ENCODE measurements around the gene ABCA8. TPM values are rescaled to one million over a fixed set of nuclear protein-coding genes. Genes with fewer than 3 reads are reported as not detected.

The ABCA8 gene
- total RNA-seq, 2 donors from 2014 or later: 42.0 to 62.2 TPM

GRCh38 chr17:68835071-68835470 lies 120.1 kb downstream of the ABCA8 start:
- Histone ChIP-seq H3K9me3 (no peaks in the 10 kb centered on the region), H3K27me3 (replicated peaks; ENCODE audit: insufficient read depth) (no peaks in the 10 kb centered on the region), H3K36me3 (no peaks in the 10 kb centered on the region), H3K27ac (no peak overlapping the region), H3K4me3 (no peak overlapping the region), H3K4me1 (ENCODE audit: control insufficient read depth in 1 of 2, low read depth in 2 of 2) (no peaks in the 10 kb centered on the region)
- DNase-seq (ENCODE audit: low spot score) (no peak), ATAC-seq (ENCODE audit: insufficient number of reproducible peaks, low FRiP score, low read depth) (no peak)
- TF ChIP-seq, protein P1, sequence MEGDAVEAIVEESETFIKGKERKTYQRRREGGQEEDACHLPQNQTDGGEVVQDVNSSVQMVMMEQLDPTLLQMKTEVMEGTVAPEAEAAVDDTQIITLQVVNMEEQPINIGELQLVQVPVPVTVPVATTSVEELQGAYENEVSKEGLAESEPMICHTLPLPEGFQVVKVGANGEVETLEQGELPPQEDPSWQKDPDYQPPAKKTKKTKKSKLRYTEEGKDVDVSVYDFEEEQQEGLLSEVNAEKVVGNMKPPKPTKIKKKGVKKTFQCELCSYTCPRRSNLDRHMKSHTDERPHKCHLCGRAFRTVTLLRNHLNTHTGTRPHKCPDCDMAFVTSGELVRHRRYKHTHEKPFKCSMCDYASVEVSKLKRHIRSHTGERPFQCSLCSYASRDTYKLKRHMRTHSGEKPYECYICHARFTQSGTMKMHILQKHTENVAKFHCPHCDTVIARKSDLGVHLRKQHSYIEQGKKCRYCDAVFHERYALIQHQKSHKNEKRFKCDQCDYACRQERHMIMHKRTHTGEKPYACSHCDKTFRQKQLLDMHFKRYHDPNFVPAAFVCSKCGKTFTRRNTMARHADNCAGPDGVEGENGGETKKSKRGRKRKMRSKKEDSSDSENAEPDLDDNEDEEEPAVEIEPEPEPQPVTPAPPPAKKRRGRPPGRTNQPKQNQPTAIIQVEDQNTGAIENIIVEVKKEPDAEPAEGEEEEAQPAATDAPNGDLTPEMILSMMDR (IDR thresholded peaks at IDR 0.05): no peak

GRCh38 chr17:68834328-68834836 lies 120.8 kb downstream of the ABCA8 start:
- no peaks in the 10 kb centered on the region for H3K27me3 ChIP-seq (replicated peaks; ENCODE audit: insufficient read depth)
- no peak overlapping the region for H3K27ac ChIP-seq
- H3K9me3 ChIP-seq: no peaks in the 10 kb centered on the region
- H3K4me3 ChIP-seq: no peak overlapping the region
- H3K36me3 ChIP-seq: no peaks in the 10 kb centered on the region
- ATAC-seq (ENCODE audit: insufficient number of reproducible peaks, low FRiP score, low read depth) (no peak), DNase-seq (ENCODE audit: low spot score) (no peak)
- no peaks in the 10 kb centered on the region for H3K4me1 ChIP-seq (ENCODE audit: control insufficient read depth in 1 of 2, low read depth in 2 of 2)
- TF ChIP-seq, protein P1 (IDR thresholded peaks at IDR 0.05): no peak

- ATAC-seq (ENCODE audit: insufficient number of reproducible peaks, low FRiP score, low read depth) (no peak), DNase-seq (ENCODE audit: low spot score) (no peak)
- no peaks in the 10 kb centered on the region for H3K36me3 ChIP-seq
- H3K27ac ChIP-seq: no peak overlapping the region
- no peak overlapping the region for H3K4me3 ChIP-seq
- TF ChIP-seq, protein P1 (IDR thresholded peaks at IDR 0.05): no peak
- no peaks in the 10 kb centered on the region for H3K27me3 ChIP-seq (replicated peaks; ENCODE audit: insufficient read depth)
- no peaks in the 10 kb centered on the region for H3K9me3 ChIP-seq
- H3K4me1 ChIP-seq (ENCODE audit: control insufficient read depth in 1 of 2, low read depth in 2 of 2): no peaks in the 10 kb centered on the region
Measured at GRCh38 chr17:68832109-68832802, 122.9 kb downstream of the ABCA8 start.

DNA sequence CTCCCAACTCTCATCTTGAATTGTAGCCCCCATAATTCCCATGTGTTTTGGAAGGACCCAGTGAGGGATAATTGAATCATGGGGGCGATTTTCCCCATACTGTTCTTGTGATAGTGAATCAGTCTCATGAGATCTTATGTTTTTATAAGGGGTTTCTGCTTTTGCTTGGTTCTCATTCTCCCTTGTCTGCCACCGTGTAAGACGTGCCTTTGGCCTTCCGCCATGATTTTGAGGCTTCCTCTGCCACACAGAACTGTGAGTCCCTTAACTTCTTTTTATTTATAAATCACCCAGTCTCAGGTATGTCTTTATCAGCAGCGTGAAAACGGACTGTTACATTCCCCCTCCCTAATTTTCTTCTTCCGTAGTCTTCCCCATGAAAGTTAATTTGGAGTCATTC lies 124.0 kb downstream of the ABCA8 start:
- Histone ChIP-seq H3K27ac (no peak overlapping the region), H3K4me1 (ENCODE audit: control insufficient read depth in 1 of 2, low read depth in 2 of 2) (no peaks in the 10 kb centered on the region), H3K4me3 (no peak overlapping the region), H3K9me3 (no peaks in the 10 kb centered on the region), H3K27me3 (replicated peaks; ENCODE audit: insufficient read depth) (no peaks in the 10 kb centered on the region), H3K36me3 (no peaks in the 10 kb centered on the region)
- ATAC-seq (ENCODE audit: insufficient number of reproducible peaks, low FRiP score, low read depth): no peak
- TF ChIP-seq, protein P1 (IDR thresholded peaks at IDR 0.05): no peak
- DNase-seq (ENCODE audit: low spot score): no peak

DNA sequence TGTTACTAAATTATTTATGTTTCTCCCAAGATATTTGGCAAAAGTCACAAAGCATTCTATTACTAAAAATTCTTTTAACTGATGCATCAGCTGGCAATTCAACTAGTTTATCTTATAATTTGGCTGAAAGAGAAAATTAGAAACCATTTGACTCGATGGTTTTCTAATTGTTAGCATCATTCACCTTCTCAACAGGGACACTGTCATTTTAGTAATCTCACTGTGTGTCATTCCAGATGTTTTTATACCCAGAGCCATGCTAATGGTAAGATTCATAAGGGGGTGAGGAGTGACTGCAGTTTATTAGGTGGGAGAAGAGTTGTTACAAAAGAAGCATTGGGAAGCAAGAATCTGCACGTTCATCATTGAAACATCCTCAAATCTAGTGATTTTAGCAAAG lies 124.9 kb downstream of the ABCA8 start:
- H3K27ac ChIP-seq: no peak overlapping the region
- H3K9me3 ChIP-seq: no peaks in the 10 kb centered on the region
- no peaks in the 10 kb centered on the region for H3K4me1 ChIP-seq (ENCODE audit: control insufficient read depth in 1 of 2, low read depth in 2 of 2)
- TF ChIP-seq, protein P1 (IDR thresholded peaks at IDR 0.05): no peak
- DNase-seq (ENCODE audit: low spot score): no peak
- H3K36me3 ChIP-seq: no peaks in the 10 kb centered on the region
- H3K27me3 ChIP-seq (replicated peaks; ENCODE audit: insufficient read depth): no peaks in the 10 kb centered on the region
- no peak overlapping the region for H3K4me3 ChIP-seq
- ATAC-seq (ENCODE audit: insufficient number of reproducible peaks, low FRiP score, low read depth): no peak

All from thoracic aorta (tissue), 2 donors.